ENCODE data around the gene ADAMTS8.

ADAMTS8 gene

DNA sequence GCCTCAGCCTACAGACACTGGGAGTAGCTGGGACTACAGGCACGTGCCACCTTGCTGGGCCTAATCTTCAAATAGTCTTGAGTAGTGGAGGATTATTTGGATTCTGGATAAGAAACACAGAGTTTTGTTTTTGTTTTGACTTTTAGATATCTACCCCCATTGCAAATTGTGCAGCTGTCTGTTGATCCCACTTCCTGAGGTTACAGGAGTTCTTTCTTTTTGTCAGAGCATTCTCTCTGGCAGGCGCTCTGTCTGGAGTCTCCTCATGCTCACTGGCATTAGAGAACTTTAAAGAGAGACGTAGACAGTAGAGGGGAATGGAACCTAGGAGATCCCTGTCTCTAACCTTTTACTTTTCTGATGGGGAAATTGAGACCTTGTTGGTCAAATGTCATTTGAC is 7.8 kb upstream of the ADAMTS8 start:
- DNase-seq = no peak

DNA sequence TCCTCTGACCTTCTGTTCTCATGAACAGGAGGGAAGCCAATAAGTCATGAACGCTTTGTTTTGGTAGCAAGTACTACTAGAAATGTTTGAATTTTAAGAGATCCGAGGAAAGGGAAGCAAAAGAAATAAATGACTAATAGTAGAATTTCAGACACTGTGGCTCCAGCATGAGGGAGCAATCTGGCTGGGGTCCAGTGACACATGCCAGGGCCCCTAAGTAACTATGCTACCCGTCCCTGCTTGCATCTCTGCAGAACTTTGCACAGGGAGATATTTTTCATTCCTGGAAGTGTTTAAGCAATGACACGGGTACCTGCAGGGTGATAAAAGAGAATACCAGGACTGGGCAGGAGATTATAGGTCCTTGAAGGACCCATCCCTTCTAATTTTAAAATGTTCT is 7.3 kb upstream of the ADAMTS8 start:
- no peak for DNase-seq

DNA sequence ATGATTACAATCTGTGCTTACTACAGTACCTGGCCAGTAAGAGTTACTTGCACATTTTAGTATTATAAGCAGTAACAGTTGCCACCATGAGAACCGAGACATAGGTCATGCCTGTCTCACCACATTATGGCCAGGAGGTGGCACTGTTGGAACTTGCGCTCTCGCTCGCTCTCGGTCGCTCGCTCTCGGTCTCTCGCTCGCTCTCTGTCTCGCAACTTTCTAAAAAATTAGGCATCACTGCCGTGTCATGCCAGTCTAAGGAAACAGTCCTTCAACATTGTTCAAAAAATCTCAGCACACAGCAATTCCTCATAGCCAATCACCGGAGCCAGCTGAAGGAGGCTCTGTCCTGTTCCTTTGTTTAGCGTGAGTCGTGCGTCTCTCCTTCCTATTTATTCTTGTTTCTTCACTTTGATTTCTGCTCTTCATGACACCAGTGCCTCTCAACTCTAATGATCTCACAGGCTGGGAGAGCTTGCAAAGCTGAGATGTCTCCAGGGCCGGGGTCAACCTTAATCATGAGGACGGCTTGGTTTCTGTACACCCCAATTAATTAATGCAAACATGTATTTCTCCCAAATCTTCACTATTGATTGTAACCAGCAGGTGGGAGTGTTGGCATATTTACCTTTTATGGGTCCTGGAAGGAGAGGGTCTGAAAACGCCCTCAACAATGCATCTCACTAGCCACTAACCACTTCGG is 6.3 kb upstream of the ADAMTS8 start:
- DNase-seq = peak; percentile 56 to 67

DNA sequence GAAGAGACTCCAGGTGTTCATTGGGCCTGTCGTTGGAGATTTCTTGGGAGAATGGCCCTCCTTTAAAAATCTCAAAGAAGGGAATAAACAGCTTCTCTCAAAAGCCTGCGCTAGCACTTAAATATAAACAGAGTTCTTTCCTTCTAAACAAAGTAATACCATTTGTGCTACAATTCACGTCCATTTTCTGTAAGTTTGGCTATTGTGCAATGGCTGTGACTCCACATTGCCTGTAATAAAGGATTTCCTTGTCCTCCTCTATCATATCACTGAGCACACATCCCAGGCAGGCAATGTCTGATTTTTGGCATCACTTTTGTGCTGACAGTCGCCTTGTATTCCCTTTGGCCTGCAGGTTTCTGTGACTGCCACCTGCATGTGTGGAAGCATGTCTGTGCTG is 4.9 kb upstream of the ADAMTS8 start:
- DNase-seq = no peak

GRCh38 chr11:130431801-130432200 is 3.4 kb upstream of the ADAMTS8 start:
- no peak for DNase-seq

- peak; percentile 46 to 50 for DNase-seq
These were observed 2.9 kb upstream of the ADAMTS8 start for GRCh38 chr11:130431331-130431773.

- no peak for DNase-seq
These were observed 1.6 kb upstream of the ADAMTS8 start for GRCh38 chr11:130429983-130430382.

GRCh38 chr11:130429120-130429681 is 792 bp upstream of the ADAMTS8 start:
- no peak for DNase-seq

DNA sequence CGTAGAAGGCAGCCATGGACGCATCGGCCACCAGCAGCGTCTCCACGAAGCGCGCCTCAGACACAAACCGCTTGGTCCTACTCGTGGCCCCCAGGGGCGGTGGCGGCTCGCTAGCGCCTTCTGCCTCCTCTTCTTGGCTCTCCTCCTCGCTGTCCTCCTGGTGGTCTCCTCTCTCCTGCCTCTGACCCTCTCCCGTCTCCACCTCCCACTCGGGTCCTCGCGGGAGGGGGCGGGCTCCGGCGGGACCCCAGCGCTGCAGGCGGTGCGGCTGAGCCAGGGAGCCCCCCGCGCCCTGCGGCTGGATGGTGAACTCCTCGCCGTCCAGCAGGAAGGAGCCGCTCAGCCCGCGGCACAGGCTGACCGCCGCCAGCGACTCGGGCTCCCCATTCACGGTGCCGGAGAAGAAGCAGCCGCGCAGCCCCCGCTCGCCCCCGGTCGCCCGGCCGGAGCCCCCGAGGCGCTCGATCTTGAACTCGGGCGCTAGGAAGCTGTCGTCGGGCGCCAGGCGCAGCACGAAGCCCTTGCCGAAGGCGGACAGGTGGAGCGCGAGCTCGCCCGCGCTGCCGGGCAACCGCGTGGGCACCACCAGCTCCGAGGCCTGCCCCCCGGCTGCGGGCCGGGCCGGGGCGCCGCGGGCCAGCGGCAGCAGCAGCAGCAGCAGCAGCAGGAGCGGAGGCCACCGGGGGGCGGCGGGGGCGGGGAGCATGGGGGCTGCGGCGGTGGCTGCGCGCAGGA is 661 bp downstream of the ADAMTS8 start:
- no peak for DNase-seq

DNA sequence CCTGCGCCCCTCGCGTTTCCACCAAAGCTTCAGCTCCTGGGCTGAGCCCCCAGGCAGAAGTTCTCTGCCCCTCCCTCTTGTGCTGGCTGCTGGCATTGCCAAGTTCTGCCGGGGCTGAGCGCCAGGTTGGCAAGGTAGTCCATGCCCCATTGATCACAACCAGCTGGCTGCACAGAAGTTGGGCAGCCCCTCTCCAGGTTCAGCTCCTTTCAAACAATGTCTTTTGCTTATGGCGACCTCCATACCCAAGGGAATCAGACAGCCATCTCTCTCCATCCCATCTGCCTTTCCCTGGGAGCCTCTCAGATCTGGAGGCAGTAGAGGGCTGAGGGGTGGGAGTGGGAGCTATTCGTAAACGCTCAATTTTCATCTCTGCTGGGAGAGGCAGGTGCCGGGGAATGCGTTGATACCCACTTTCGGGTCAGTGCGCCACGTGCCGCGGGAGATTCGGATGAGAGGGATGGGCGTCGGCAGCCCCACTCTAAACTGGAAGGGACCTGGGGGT is 1.5 kb downstream of the ADAMTS8 start:
- DNase-seq = no peak

DNA sequence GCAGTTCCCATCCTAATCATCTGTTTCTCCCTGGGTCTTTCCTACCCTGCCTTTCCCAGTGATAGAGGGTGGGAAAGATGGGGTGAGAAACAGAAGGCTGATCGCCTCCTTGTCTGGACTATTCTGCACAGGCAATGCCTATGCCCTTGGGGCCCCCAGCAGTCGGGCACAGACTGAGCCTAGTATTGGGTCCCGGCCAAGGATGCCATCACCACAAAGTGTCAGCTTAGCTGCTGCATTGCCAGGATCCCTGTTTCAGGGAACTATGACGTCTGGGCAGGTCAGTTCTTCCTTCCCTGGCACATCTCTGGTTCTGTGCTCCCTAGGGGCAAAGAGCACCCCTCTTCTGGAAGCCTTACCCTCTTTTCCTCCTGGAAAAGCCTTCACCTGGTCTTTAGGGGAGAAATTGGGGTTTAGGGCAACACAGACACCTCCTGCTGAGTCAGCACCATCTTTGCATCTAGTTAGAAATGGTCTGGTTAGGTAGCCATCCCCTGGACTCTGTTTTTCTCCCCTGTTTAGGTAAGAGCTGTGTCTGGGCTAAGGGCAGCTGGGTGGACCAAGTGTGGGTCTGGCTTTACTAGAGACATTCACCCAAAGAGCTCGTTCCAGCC is 2.1 kb downstream of the ADAMTS8 start:
- no peak for DNase-seq

DNA sequence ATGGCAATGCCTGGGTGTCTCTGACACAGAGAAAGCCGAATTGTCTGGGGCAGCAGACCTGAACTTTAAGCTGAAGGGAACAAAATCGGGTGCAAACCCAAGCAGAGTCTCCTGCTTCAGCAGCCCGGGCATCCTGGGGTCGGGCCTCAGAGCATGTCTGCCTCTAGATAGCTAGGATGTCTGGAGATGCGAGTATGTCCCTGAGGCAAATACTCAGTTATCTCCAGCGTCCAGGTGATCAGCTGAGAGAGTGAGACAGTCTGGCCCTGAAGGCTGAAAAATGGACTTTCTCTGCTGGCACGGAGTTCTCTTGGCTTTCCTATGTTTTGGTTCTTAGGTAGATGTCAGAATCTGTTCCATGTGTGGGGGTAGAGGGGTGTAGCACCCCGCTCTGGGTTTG is 3.3 kb downstream of the ADAMTS8 start:
- DNase-seq = no peak

GRCh38 chr11:130424613-130425140 is 3.7 kb downstream of the ADAMTS8 start:
- no peak for DNase-seq

- DNase-seq = no peak
These were observed 4.8 kb downstream of the ADAMTS8 start for GRCh38 chr11:130423541-130424142.

DNA sequence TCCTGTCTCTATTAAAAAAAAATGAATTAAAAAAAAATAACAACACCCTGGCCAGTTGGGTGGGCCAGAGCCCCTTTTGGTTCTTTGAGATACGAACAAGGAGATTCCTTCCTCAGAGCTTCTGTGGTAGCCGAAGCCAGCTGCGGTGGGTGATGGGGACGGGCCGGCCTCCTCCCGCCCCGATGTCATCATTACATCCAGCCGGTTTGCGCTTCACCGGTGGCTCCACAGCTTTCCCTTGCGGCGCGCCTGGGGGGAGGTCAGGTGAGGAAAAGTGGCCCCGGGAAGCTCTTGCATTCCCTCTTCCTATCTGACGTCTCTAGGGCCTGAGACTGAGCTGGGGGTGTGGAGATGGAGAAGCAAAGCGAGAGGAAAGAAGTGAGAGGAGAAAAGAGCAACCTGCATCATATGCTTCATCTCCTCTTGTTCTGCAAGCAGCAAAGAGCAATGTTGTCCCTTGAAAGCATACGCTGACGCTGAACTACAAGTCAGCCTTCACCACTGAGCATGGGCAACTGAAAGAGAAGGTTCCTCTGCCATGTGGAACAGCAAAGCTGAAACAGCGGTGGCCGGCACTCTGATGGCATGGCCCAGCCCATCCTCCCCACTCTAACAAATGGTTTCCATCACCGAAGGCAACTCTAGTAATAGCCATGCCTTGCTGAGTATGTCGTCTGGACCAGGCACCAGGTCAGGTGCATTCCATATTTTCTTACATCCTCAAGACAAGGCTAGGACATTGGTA is 6.0 kb downstream of the ADAMTS8 start:
- no peak for DNase-seq

- no peak for DNase-seq
These were observed 6.7 kb downstream of the ADAMTS8 start for GRCh38 chr11:130421697-130422096.

DNA sequence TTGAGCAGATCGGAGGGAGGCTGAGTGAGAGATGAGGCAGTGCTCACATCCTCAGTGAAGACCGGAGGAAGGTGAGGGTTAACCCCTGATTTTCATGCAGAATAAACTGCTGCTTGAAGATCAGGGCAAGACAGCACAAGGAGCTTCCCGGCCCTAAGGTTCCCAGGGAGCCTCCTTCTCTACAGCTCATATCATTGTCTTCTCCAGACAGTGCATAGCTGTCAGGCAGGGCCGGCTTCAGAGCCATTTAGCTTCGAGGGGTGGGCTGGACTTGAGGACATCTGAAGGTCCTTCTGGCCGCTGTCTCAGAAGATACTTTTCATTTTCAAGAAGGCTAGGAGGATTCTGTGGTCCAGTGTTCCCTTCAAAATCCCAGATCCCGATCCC is 7.2 kb downstream of the ADAMTS8 start:
- no peak for DNase-seq

- DNase-seq = no peak
These were observed 7.8 kb downstream of the ADAMTS8 start for GRCh38 chr11:130420478-130421198.

DNA sequence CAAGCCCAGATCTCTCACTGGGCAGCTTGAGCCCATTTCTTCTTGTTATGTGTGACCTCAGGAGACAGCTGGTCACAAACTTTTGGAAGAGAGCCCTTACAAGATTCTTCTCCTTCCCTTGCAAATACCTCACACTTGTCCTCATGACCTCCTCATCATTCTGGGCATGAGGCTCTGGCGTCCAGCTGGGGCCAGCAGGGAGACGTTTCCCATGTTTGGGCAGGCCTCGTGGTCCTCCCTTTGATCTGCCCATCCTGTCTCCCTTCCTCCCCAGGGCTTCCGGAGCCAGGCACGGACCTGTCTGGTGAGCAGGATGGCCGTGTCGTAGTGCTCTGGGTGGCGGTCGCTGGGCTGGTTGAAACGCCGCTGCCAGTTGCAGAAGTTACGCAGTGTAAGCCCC is 9.7 kb downstream of the ADAMTS8 start:
- DNase-seq = no peak

DNA sequence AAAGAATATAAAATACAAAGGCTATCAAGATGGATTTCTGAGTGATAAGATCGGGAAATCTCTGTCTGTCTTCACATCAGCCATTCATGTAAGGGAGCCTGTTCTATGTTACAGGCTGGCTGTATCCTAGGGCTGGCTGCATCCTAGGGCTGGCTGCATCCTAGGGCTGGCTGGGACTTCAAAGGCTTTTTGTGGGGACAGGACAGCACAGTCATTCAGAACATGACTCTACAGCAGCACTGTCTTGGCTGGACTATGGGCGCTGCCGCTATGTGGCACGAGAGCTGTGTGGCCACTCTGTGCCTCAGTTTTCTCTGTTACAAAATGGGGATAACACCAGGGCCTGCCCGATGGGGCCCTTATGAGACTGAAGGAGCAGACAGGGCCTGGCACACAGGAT is 10.2 kb downstream of the ADAMTS8 start:
- DNase-seq = no peak

DNA sequence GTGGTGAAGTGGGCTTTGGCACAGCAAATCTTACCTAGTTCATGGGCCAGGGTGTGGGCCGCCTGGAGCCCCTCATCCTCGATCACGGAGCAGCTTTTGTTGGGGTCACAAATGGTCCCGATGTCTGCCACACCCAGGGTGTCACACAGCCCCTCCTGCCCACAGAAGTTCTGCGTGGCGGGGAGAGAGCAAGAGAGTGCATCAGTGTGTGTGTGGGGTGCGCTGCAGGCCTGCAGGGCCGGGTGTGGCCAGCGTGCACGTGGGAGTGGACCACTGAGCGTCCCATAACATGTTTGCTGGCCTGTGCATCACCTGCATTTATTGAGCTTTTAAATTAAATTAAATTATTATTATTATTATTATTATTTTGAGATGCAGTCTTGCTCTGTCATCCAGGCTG is 11.5 kb downstream of the ADAMTS8 start:
- DNase-seq = no peak

GRCh38 chr11:130416530-130416882 is 11.9 kb downstream of the ADAMTS8 start:
- DNase-seq = no peak
